ENCODE results near the gene NUAK1. TPM values are rescaled to one million over a fixed set of nuclear protein-coding genes. Genes with fewer than 3 reads are reported as not detected.

The NUAK1 gene
- total RNA-seq, 2 donors from 2014 or later = 14.0 to 16.8 TPM

- Histone ChIP-seq H3K4me3 (ENCODE audit: low read length) (no peak overlapping the region), H3K27ac (ENCODE audit: low read depth, low read length) (no peak overlapping the region), H3K9me3 (ENCODE audit: control insufficient read depth, low read length) (no peaks in the 10 kb centered on the region), H3K4me1 (ENCODE audit: control insufficient read depth, insufficient read depth, low read length) (no peaks in the 10 kb centered on the region), H3K9ac (ENCODE audit: extremely low read depth, low read length, poor library complexity, severe bottlenecking) (no peak overlapping the region), H3K36me3 (ENCODE audit: control insufficient read depth, insufficient read depth, low read length) (peaks cover 64% of the 10 kb centered on the region), H3K27me3 (ENCODE audit: control insufficient read depth, insufficient read depth, low read length, poor library complexity, severe bottlenecking) (no peaks in the 10 kb centered on the region)
- peaks cover 2% of the 10 kb centered on the region for H3K4me1 Mint-ChIP-seq
- WGBS, 2 experiments (ENCODE audit: insufficient coverage in 1 of 2, insufficient read length in 1 of 2) = 92 to 100% methylated on average over 2 to 7 of the region's 7 CpGs
- no peak overlapping the region for H3K27ac Mint-ChIP-seq
- H3K27me3 Mint-ChIP-seq (ENCODE audit: insufficient read depth) = no peaks in the 10 kb centered on the region
- no peak overlapping the region for H3K4me3 Mint-ChIP-seq
- no peak for DNase-seq
- no peaks in the 10 kb centered on the region for H3K9me3 Mint-ChIP-seq
- peaks cover 39% of the 10 kb centered on the region for H3K36me3 Mint-ChIP-seq (ENCODE audit: low read depth)
- no peak for TF ChIP-seq CTCF (conservative IDR thresholded peaks at IDR 0.05)
Observed at GRCh38 chr12:106063826-106064720, 74.7 kb downstream of the NUAK1 start.

GRCh38 chr12:106062693-106063092 is 76.1 kb downstream of the NUAK1 start:
- Mint-ChIP-seq H3K27me3 (ENCODE audit: insufficient read depth) (no peaks in the 10 kb centered on the region), H3K36me3 (ENCODE audit: low read depth) (peaks cover 34% of the 10 kb centered on the region), H3K4me3 (no peak overlapping the region), H3K4me1 (peaks cover 2% of the 10 kb centered on the region), H3K27ac (no peak overlapping the region), H3K9me3 (no peaks in the 10 kb centered on the region)
- peaks cover 50% of the 10 kb centered on the region for H3K36me3 ChIP-seq (ENCODE audit: control insufficient read depth, insufficient read depth, low read length)
- no peaks in the 10 kb centered on the region for H3K9me3 ChIP-seq (ENCODE audit: control insufficient read depth, low read length)
- TF ChIP-seq CTCF (conservative IDR thresholded peaks at IDR 0.05) = no peak
- WGBS, 2 experiments (ENCODE audit: insufficient coverage in 1 of 2, insufficient read length in 1 of 2) = 89 to 98% methylated on average over 5 of the region's 5 CpGs
- H3K9ac ChIP-seq (ENCODE audit: extremely low read depth, low read length, poor library complexity, severe bottlenecking) = no peak overlapping the region
- no peak for DNase-seq
- H3K27me3 ChIP-seq (ENCODE audit: control insufficient read depth, insufficient read depth, low read length, poor library complexity, severe bottlenecking) = no peaks in the 10 kb centered on the region
- H3K27ac ChIP-seq (ENCODE audit: low read depth, low read length) = no peak overlapping the region
- H3K4me3 ChIP-seq (ENCODE audit: low read length) = no peak overlapping the region
- H3K4me1 ChIP-seq (ENCODE audit: control insufficient read depth, insufficient read depth, low read length) = no peaks in the 10 kb centered on the region

- no peak overlapping the region for H3K9ac ChIP-seq (ENCODE audit: extremely low read depth, low read length, poor library complexity, severe bottlenecking)
- TF ChIP-seq CTCF (conservative IDR thresholded peaks at IDR 0.05) = no peak
- 67 to 93% methylated on average over 2 to 4 of the region's 4 CpGs for WGBS, 2 experiments (ENCODE audit: insufficient coverage in 1 of 2, insufficient read length in 1 of 2)
- Mint-ChIP-seq H3K27me3 (ENCODE audit: insufficient read depth) (no peaks in the 10 kb centered on the region), H3K27ac (no peak overlapping the region), H3K36me3 (ENCODE audit: low read depth) (no peaks in the 10 kb centered on the region), H3K9me3 (peaks cover 7% of the 10 kb centered on the region), H3K4me1 (peaks cover 6% of the 10 kb centered on the region), H3K4me3 (no peak overlapping the region)
- no peak for DNase-seq
- no peak overlapping the region for H3K4me3 ChIP-seq (ENCODE audit: low read length)
- no peaks in the 10 kb centered on the region for H3K27me3 ChIP-seq (ENCODE audit: control insufficient read depth, insufficient read depth, low read length, poor library complexity, severe bottlenecking)
- peaks cover 5% of the 10 kb centered on the region for H3K9me3 ChIP-seq (ENCODE audit: control insufficient read depth, low read length)
- no peaks in the 10 kb centered on the region for H3K4me1 ChIP-seq (ENCODE audit: control insufficient read depth, insufficient read depth, low read length)
- peaks cover 9% of the 10 kb centered on the region for H3K36me3 ChIP-seq (ENCODE audit: control insufficient read depth, insufficient read depth, low read length)
- no peak overlapping the region for H3K27ac ChIP-seq (ENCODE audit: low read depth, low read length)
Observed at GRCh38 chr12:106058256-106059182, 80.2 kb downstream of the NUAK1 start.

Data from endodermal cell (in vitro differentiated cells).